Neutrophil (primary cell): ENCODE measurements around the gene C11orf98.

Experiments
- H3K27ac ChIP-seq: fragments of 200-600 bp; sonication (generic); 2 replicates; pipeline ENCODE4 v1.5.1; 2016; ENCODE audit warnings: mild to moderate bottlenecking, moderate library complexity
- H3K27me3 ChIP-seq: fragments of 200-600 bp; sonication (generic); 2 replicates; pipeline ENCODE4 v1.6.0; 2016; ENCODE audit warnings: mild to moderate bottlenecking
- H3K36me3 ChIP-seq: fragments of 200-600 bp; sonication (generic); 2 replicates; pipeline ENCODE4 v1.5.1; 2017
- H3K4me1 ChIP-seq, 2 experiments: fragments of 200-600 bp in 1 of 2; sonication (generic) in 1 of 2; 1 replicate in 1 of 2; 2 replicates in 1 of 2; pipeline versions ENCODE4 v1.5.1 to v1.6.1; 2013 to 2016; ENCODE audit warnings: low read depth in 1 of 2, low read length in 1 of 2, mild to moderate bottlenecking in 1 of 2, moderate library complexity in 1 of 2; ENCODE audit not compliant: control insufficient read depth in 1 of 2, insufficient read depth in 1 of 2
- H3K4me3 ChIP-seq, 2 experiments: fragments of 200-600 bp in 1 of 2; sonication (generic) in 1 of 2; 1 replicate in 1 of 2; 2 replicates in 1 of 2; pipeline ENCODE4 v1.5.1; 2013 to 2016; ENCODE audit warnings: low read depth in 1 of 2, low read length in 1 of 2, mild to moderate bottlenecking in 1 of 2, moderate library complexity in 1 of 2
- H3K9me3 ChIP-seq: fragments of 200-600 bp; sonication (generic); 2 replicates; pipeline ENCODE4 v1.5.1; 2016
- CTCF ChIP-seq: fragments of 200-600 bp; sonication (generic); IDR thresholded peaks from 2 replicates; pipeline ENCODE4 v1.5.1; 2016; ENCODE audit warnings: antibody characterized with exemption

Gene C11orf98

GRCh38 chr11:62646825-62647608 is 18.0 kb downstream of the C11orf98 start:
- Histone ChIP-seq H3K4me3 (peak overlapping the region; percentile 81 to 88), H3K36me3 (peaks cover 26% of the 10 kb centered on the region), H3K9me3 (no peaks in the 10 kb centered on the region), H3K4me1 (peaks cover 14 to 20% of the 10 kb centered on the region in 2 experiments), H3K27me3 (no peaks in the 10 kb centered on the region), H3K27ac (peak overlapping the region; percentile 77)
- TF ChIP-seq CTCF: no peak

GRCh38 chr11:62645946-62646824 is 18.8 kb downstream of the C11orf98 start, which contains the start of gene GANAB:
TSS of gene GANAB (minus strand) at chr11:62646613. CDS start at chr11:62646599, 14 bp downstream.
- Histone ChIP-seq H3K27ac (peak within 1 kb of the TSS; percentile 77), H3K36me3 (peaks cover 26% of the 10 kb centered on the region), H3K4me1 (peaks cover 14 to 16% of the 10 kb centered on the region in 2 experiments), H3K4me3 (peak within 1 kb of the TSS; percentile 81 to 88), H3K27me3 (no peaks in the 10 kb centered on the region), H3K9me3 (no peaks in the 10 kb centered on the region)
- peak; percentile 46 for TF ChIP-seq CTCF

GRCh38 chr11:62645671-62645945 is 19.4 kb downstream of the C11orf98 start:
- H3K9me3 ChIP-seq: no peaks in the 10 kb centered on the region
- no peaks in the 10 kb centered on the region for H3K27me3 ChIP-seq
- TF ChIP-seq CTCF: no peak
- H3K4me3 ChIP-seq: peak overlapping the region; percentile 81 to 88
- H3K36me3 ChIP-seq: peaks cover 26% of the 10 kb centered on the region
- peaks cover 14 to 16% of the 10 kb centered on the region in 2 experiments for H3K4me1 ChIP-seq
- peak overlapping the region; percentile 77 for H3K27ac ChIP-seq

GRCh38 chr11:62644220-62644619 is 20.8 kb downstream of the C11orf98 start:
- Histone ChIP-seq H3K4me3 (no peak overlapping the region), H3K4me1 (peaks cover 14 to 16% of the 10 kb centered on the region in 2 experiments), H3K36me3 (peaks cover 21% of the 10 kb centered on the region), H3K27me3 (no peaks in the 10 kb centered on the region), H3K27ac (no peak overlapping the region), H3K9me3 (no peaks in the 10 kb centered on the region)
- no peak for TF ChIP-seq CTCF

GRCh38 chr11:62632492-62632891 is 32.5 kb downstream of the C11orf98 start:
- no peaks in the 10 kb centered on the region for H3K27me3 ChIP-seq
- TF ChIP-seq CTCF: no peak

More at GRCh38 chr11:62632492-62632891, 32.5 kb downstream of the C11orf98 start:
- Histone ChIP-seq H3K27ac (no peak overlapping the region), H3K4me3 (no peak overlapping the region), H3K4me1 (no peaks in the 10 kb centered on the region), H3K9me3 (no peaks in the 10 kb centered on the region), H3K36me3 (peaks cover 80% of the 10 kb centered on the region)
